Medulla oblongata (tissue), 1 donor: ENCODE data around the gene IGFALS.
A peak's percentile ranks its signal among the peaks of the same experiment; 100 is the strongest.

ENCODE experiments used
- DNase-seq: peaks from one replicate; pipeline ENCODE4 v3.0.0-alpha.2; 2015; ENCODE audit errors: extremely low spot score

Gene IGFALS

DNA sequence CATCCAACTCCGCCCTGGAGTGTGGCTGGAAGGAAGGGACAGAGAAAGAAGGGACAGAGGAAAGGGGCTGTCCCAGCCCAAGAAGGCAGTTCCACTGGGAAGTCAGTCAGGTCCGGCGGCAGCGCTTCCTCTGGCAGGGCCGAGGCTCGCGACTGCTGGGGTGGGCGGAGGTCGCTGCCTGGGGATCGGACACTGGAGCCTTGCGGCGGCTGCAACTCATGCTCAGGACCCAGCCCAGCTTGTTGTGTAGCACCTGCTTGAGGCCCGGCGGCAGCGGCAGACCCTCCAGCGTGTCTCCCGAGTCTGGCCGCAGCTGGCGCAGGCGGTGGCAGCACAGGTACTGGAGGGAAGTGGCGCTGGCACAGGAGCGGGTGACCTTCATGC is 16.5 kb downstream of the IGFALS start:
- DNase-seq: no peak

DNA sequence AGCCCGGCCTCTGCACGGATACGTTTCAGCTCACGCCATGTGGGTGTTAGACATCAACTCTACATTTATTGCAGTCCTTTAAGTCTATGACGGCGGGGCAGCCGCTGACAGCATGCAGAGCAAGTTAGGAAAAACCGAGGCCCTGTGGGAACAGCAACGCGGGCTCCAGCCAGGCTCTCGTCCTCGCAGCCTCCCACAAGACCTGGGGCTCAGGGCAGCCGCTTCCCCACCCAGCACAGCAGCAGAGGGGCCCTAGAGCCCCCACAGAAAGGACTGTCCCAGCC is 16.9 kb downstream of the IGFALS start:
- no peak for DNase-seq

DNA sequence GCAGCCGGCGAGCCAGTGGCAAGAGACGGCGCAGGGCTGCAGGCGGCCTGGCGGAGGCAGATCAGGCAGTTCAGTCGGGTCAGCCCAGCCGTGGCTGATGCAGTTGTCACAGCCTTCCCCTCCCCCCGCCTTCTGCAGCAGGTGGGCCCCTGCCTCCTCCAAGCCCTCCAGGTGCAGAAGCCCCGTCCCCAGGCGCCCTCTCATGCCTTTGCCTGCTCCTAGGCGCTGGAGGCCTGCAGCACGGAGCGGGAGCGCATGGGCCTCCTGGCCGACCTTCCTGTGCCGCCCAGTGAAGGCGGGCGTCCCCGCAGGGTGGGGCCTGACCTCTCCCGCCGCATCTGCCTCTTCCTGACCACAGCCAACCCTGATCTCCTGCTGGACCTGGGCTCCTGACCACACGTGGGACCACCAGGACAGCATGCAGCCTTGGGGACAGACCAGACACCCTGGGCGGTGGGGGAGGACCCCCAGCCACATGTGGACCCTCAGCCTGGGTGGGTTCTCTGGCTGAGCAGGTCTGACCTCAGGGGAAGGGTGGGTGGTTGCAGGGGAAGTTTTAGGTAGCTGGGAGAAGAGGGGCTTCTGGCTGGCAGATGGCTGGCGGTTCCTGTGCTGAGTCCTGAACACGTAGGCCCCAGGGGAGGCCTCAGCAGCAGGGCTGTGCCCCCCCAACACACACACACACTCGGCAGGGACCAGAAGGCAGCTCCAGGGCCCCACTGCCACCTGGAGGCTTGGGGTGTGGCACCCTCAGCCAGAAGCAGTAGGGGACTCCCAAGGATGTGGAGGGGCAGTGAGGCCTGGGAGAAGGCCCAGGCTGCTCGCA is 17.4 kb downstream of the IGFALS start:
- DNase-seq: no peak

DNA sequence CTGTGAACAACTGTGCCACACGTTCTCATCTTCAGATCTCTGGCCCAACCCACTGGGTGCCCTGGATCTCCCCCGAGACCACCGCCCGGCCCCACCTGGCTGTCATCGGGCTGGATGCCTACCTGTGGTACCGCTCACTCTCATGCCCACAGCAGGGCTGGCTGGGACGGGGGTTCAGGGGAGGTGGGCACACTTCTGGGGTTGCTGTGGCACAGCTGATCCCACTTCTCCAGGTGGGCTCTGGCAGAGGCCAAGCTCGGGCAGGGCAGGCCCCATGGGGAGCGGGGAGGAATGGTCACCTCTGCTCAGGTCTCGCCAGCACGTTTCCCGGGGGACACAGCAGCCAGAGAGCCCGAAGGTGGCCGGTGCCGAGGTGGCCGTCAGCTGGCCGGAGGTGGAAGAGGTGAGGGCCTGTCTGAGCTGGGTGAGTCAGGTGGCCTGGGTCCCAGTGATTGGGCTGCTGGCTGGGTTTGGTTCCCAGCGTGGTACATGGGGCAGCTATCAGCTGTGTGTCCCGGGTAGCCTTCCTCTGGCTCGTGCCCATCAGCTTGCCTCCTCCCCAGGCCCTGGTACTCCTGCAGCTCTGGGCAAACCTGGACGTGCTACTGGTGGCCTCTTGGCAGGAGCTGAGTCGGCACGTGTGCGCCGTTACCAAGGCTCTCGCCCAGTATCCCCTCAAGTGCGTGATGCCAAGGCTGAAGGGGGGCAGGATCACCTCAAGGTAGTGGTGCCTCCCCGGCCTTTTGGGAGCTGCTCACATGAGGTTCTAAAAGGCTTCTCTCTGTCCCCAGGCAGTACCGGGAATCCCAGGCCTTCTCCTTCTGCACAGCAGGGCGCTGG is 18.3 kb downstream of the IGFALS start:
- DNase-seq: no peak

DNA sequence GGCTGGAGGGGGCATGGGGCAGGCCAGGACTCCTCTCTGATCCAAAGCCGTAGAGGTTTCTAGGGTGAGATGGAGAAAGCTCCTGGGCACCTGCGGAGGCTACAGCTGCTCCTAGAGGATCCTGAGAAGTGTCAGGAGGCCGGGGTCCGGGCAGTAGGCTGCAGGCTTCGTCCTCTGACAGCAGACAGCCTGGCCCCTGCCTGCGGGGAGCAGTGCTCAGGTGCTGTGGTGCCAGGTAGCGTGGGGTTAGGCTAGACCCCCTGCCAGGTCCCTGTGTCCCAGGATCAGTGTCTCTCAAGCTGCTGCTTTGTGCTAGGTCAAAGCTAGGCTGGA is 19.1 kb downstream of the IGFALS start:
- no peak for DNase-seq

DNA sequence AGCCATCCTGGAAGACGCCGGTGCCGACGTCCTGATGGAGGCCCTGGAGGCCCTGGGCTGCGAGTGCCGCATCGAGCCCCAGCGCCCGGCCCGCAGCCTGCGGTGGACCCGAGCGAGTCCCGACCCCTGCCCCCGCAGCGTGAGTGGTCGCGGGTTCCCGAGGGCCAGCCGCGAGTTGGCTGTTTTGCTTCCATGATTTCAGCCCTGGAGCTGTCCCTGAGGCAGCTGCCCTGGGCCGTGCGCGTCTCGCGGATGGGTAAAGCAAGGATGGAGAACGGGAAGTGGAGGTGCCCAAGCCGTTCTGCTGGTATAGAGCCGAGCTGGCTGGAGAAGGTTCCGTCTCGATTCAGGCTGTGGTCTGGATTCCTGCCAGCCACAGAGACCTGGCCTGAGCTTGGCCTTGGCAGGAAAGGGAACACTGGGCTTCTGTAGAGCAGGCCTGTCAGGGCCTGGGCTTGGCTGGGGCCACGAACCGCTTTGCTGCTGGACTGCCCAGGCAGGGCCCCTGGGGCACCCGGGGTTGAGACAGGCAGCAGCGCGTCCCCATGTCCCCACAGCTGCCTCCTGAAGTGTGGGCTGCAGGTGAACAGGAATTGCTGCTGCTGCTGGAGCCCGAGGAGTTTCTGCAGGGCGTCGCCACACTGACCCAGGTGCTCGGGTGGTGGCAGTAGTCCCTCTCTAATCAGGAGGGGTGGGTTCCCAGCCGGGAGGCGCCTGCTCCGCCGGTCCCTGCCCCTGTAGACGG is 19.6 kb downstream of the IGFALS start:
- peak; percentile 12 for DNase-seq

DNA sequence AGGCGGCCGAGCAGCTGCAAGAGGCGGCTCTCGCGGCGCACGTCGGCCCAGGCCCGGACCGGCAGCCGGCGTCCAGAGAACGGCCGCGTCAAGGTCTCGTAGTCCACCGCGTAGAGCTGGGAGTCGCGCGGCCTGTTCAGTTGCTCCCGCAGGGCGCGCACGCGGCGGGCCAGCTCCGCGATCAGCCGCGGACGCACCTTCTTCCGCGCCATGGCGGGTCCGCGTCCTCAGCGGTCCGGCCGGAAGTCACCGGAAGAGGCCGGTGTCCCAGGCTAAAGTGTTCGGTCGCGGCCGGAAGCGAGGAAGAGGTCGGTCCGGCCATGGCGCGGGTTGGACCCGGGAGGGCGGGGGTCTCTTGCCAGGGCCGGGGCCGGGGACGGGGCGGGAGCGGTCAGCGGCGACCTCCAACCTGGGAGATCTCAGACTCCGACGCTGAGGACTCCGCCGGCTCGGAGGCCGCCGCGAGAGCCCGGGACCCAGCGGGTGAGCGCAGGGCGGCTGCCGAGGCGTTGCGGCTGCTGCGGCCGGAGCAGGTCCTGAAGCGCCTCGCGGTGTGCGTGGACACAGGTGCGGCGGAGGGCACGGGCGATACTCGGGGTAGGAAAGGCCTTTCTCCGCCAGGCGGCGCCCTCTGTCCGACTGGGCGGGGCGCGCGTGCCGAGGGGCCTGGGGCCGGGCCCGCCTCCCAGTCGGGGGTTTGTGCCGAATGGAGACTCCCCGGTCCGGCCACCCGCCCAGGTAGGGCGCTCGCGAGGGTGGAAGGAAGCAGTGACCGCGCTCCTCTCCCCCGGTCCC is 20.4 kb downstream of the IGFALS start, which contains the start of gene MRPS34:
MRPS34 (minus strand) TSS at position 227 of the 795 bp plus-strand sequence; CDS start at position 212, 15 bp downstream.
- peak; percentile 76 for DNase-seq

DNA sequence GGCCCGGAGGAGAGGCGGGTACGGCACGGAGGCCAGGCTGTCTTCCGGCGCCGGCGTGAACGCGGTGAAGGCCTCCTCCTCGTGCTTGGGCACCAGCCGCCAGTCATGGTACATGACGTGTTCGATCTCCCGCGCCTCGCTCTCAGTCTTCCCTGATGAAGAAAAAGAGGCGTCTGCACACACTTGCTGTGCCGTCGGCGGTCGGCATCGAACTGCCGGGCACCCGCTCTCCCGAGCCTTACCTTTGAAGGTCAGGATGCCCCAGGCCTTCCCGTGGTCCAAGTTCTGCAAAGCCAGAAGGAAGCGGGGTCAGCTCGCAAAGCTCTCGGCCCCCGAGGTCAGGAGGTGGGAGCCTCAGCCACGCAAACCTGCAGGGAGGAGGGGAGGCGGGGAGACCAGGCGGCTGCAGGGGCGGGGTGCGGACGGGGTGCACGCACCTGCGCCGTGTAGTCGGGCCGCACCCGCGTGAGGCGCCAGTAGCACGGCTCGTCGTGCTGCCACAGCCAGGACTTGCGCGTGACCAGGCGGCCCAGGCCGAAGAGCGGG is 21.1 kb downstream of the IGFALS start, which contains the start of gene EME2:
EME2 (plus strand) TSS at position 449 of the 546 bp plus-strand sequence. CDS start 418 bp downstream, outside the sequence.
- DNase-seq: no peak

DNA sequence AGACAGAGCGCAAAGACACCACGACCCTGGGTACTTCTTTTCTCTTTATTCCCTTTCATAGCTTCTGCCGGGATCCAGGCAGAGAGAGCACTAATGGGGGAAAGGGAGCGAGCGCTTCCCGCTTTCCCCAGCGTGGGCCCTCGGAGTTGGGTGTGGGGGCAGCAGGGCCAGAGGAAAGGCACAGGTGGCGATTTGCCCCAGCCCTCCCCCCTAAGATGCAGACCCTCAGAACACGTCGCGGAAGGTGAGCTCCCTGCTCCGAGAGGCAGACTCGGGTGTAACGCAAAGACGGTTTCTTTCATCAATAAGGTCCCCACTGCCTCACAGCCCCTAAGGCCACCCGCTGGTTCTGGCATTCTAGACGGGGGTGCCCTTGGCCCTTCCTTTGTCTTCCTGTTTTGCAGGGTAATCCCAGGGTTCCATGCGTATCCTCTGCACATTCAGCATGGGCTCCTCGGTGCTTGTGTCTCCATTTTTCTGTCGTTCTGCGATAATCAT is 21.6 kb downstream of the IGFALS start:
- no peak for DNase-seq

DNA sequence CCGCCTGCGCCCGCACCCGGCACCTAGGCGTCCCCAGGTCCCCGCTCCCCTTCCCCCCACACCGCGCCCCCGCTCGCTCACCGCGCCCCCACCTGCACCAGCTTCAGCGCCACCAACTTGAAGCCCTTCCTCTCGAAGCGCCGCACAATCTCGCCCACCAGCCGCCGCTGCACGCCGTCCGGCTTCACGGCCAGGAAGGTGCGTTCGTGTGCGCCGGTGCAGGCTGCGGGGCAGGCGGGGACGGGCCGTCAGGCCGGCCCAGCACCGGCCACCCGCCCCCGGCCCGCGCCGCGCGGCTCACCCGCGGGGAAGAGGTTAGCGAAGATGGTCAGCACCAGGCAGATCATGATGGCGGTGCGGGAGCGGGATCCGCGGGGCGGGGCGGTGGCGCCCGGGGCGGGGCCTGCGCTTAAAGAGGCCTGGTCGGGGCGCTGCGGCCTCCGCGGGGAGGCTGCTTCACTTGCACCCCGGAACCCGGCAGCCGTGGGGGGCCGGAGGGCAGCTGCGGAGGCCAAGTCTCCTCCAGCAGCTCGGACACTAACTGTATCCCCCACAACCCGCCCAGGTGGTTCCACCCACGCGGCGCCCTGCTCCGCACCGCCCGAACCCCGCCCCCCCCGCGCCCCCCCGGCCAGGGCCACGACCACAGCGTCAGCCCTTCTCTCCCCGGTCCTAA is 22.2 kb downstream of the IGFALS start, which contains the start of gene NME3:
NME3 (minus strand) TSS at position 356 of the 676 bp plus-strand sequence; CDS start at position 347, 9 bp downstream.
- DNase-seq: peak; percentile 59

DNA sequence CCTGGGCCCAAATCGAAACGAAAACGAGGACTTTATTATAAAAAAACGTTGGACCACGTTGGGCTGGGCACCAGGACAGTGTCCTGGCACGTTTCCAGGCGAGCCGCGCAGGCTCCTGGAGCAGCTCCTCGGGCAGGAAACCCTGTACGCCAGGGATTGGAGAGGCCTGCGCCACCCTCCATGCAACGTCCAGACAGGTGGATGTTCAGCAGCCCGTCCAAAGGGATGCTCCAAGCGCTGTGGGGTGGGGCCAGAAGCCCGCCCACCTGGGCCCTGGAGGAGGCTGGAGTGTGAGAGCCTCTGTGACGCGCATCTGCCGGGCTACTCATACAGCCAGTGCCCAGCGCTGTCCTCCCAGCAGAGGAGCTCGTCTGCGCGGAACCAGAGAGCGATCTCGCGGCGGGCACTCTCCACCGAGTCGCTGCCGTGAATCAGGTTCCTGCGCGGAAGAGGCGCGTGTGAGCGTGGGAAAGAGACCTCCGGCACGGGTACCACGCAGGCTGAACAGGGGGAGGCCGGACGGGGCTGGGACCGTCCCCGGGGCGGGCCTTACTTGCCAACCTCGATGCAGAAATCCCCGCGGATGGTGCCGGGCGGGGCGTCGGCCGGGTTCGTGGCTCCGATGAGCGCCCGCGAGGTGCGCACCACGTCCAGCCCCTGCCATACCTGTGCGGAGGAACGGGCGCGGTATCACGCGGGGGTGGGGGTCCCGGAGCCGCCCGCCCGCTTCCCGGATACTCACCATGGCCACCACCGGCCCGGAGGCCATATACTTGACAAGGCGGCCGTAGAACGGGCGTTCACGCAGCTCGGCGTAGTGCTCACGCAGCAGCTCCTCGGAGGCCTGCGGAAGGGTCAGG is 22.9 kb downstream of the IGFALS start:
- DNase-seq: peak; percentile 24

DNA sequence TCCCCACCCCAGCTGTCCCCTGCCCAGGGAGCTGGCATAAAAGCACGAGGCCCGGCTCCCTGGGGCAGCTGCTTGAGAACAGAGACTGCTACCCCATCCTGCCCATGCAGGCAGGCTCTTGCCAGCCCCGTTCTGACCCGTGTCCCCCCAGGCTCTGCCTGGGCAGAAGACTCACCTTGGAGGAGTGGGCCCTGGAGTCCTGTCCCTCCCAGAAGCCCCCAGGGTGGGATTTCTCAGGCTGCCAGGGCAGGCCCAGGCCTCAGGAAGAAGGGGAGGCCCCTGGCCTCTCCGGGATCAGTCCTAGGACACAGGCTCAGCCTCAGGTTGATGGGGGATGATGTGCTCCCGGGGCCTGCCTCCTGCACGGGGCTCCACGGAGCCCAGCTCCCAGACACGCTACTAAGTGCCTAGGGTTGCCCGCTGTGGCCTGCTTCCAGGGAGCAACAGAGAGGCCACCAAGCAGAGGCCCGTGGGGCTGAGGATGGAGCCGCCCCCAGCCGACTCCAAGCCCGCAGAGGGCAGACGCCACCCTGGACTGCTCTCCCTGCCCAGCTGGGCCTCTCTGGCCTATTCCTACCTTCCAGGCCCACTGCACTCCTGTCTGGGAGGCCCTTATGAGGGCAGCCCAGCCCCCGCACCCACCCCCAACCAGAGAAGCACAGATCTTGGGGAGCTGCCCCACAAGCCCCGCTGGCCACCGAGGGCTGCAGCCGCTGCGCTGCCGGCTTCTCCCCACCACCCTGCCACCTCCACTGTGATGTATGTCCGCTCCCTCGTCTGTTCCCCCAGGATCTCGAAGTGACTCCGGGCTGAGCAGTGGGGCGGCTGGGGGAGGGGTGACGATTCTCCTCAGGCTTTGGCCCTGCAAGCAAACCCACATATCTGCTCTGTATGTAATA is 23.9 kb downstream of the IGFALS start:
- no peak for DNase-seq

DNA sequence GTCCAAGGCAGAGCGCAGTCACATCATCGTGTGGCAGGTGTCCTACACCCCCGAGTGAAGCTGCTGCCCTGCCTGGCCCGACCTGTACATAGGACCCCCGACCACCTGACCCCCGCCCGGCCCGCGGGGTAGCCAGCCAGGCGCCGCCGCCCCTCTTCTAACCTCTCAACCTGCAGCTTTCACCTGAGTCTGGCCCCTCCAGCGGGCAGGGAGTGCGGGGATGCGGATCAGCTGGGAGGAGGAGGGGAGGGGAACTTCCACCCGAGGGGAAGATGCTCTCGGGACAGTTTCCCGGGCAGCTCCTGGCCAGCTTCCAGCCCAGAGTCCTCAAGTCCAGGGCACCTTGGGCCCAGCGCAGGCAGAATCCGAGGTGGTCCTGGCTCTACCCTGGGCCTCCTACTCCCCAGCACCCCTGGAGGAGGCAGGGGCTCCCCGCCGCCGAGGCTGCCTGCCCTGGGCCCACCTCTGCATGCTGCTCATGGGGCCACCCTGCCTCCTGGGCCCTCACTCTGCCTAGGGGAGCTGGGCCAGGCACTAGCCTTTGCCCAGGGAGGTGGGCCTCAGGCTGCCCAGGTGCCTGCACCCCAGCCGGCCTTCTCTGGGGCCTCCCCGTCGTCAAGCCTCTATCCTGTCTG is 24.6 kb downstream of the IGFALS start:
- no peak for DNase-seq

DNA sequence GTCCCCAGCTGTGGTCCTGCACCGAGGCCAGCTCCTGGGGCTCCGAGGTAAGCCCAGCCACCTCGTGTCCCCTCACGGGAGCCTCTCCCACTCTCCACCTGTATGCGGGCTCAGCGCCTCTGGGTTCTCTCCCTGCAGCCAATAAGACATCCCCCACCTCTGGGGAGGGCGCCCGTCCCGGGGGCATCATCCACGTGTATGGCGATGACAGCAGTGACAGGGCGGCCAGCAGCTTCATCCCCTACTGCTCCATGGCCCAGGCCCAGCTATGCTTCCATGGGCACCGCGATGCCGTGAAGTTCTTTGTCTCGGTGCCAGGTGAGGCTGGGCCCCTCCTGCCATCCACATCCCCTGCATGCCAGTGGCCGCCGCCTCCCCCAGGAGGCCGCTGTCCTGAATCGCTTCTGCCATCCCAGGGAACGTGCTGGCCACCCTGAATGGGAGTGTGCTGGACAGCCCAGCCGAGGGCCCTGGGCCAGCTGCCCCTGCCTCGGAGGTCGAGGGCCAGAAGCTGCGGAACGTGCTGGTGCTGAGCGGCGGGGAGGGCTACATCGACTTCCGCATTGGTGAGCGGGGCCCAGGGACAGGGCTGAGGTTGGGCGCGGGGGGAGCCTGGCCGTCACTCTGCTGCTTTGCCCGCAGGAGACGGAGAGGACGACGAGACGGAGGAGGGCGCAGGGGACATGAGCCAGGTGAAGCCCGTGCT is 25.3 kb downstream of the IGFALS start:
- no peak for DNase-seq

DNA sequence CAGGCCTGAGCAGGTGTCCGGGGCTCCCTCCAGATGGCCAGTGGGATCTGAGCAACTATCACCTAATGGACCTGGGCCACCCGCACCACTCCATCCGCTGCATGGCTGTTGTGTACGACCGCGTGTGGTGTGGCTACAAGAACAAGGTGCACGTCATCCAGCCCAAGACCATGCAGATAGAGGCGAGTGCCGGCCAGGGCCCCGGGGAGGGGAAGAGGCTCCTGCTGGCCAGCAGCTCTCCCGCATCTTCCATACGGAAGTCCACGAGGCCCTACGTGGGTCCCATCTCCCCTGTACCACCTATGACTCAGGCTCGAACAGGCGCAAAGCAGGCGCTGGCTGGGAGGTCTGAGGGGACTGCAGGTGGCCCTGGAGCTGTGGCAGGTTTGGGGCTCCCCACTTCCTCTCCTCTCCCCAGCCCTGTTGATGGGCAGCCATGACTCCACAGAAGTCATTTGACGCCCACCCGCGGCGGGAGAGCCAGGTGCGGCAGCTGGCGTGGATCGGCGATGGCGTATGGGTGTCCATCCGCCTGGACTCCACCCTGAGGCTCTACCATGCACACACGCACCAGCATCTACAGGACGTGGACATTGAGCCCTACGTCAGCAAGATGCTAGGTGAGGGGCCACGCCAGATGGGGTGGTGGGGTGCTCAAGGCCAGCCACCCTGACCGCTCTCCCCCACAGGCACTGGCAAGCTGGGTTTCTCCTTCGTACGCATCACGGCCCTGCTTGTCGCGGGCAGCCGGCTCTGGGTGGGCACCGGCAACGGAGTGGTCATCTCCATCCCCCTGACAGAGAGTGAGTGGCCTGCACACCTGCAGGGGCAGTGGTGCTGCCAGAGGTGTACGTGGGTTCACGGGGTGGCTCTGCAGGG is 26.1 kb downstream of the IGFALS start:
- DNase-seq: no peak

DNA sequence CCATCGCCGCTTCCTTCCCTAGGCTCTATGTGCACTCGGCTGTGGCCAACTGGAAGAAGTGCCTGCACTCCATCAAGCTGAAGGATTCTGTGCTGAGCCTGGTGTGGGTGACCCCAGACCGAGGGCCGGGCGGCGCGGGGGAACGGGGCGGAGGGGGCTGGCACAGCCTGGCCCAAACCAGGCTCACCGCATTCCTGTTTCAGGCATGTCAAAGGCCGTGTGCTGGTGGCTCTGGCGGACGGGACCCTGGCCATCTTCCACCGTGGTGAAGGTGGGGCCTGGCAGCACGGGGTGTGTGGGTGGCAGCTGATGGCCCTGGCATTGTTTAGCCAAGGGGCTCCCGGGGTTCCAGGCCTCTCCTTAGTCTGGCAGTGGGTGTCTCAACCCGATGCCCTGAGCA is 26.8 kb downstream of the IGFALS start:
- no peak for DNase-seq
